Hepatocyte (in vitro differentiated cells): ENCODE results near the gene TAPBP. TPM values are rescaled to one million over a fixed set of nuclear protein-coding genes. Genes with fewer than 3 reads are reported as not detected.
"Not testable (repeated sequence)": the region's sequence is repeated elsewhere in the genome, so short reads cannot be mapped to it uniquely, and the experiment has no call there.

Experiments used
- DNase-seq: peaks from one replicate; pipeline ENCODE4 v3.0.0-alpha.2; 2016; ENCODE audit warnings: low spot score
- H2AFZ ChIP-seq: fragments of 200-600 bp; sonication (generic); 2 replicates; pipeline ENCODE4 v1.6.0; 2016; ENCODE audit warnings: antibody characterized with exemption, mild to moderate bottlenecking
- H3K27ac ChIP-seq: fragments of 200-600 bp; sonication (generic); 2 replicates; pipeline ENCODE4 v1.5.1; 2016; ENCODE audit warnings: mild to moderate bottlenecking
- H3K27me3 ChIP-seq: fragments of 200-600 bp; sonication (generic); 2 replicates; pipeline ENCODE4 v1.6.1; 2016
- H3K36me3 ChIP-seq: fragments of 200-600 bp; sonication (generic); replicated peaks from 2 replicates; pipeline ENCODE4 v1.5.1; 2016; ENCODE audit warnings: low read depth; ENCODE audit not compliant: insufficient read depth
- H3K4me1 ChIP-seq: fragments of 200-600 bp; sonication (generic); 2 replicates; pipeline ENCODE4 v1.5.1; 2016; ENCODE audit warnings: mild to moderate bottlenecking, moderate library complexity; ENCODE audit not compliant: insufficient read depth
- H3K4me2 ChIP-seq: fragments of 200-600 bp; sonication (generic); 2 replicates; pipeline ENCODE4 v1.6.0; 2016
- H3K4me3 ChIP-seq: fragments of 200-600 bp; sonication (generic); 2 replicates; pipeline ENCODE4 v1.5.1; 2016; ENCODE audit warnings: mild to moderate bottlenecking
- H3K79me2 ChIP-seq: fragments of 200-600 bp; sonication (generic); 2 replicates; pipeline ENCODE4 v1.6.0; 2017; ENCODE audit warnings: mild to moderate bottlenecking
- H3K9me2 ChIP-seq: fragments of 200-600 bp; sonication (generic); replicated peaks from 2 replicates; pipeline ENCODE4 v1.6.0; 2017; ENCODE audit warnings: mild to moderate bottlenecking; ENCODE audit not compliant: insufficient read depth
- H3K9me3 ChIP-seq: fragments of 200-600 bp; sonication (generic); 2 replicates; pipeline ENCODE4 v1.5.1; 2016; ENCODE audit warnings: low read depth, mild to moderate bottlenecking
- H4K20me1 ChIP-seq: fragments of 200-600 bp; sonication (generic); 2 replicates; pipeline ENCODE4 v1.6.0; 2016; ENCODE audit warnings: mild to moderate bottlenecking; ENCODE audit not compliant: insufficient read depth, poor library complexity, severe bottlenecking
- EZH2 ChIP-seq: fragments of 200-600 bp; sonication (generic); IDR thresholded peaks from 2 replicates; pipeline ENCODE4 v1.6.1; 2016; ENCODE audit warnings: antibody characterized with exemption, mild to moderate bottlenecking, borderline replicate concordance
- EZH2phosphoT487 ChIP-seq: fragments of 200-600 bp; sonication (generic); IDR thresholded peaks from one replicate; pipeline ENCODE4 v1.6.1; 2018; ENCODE audit warnings: antibody characterized with exemption, mild to moderate bottlenecking, low read depth, moderate library complexity; ENCODE audit not compliant: unreplicated experiment, severe bottlenecking
- WGBS: methylation state at CpG from one replicate; pipeline ENCODE4 v1.1.6; 2016; ENCODE audit warnings: low lambda C conversion rate; ENCODE audit errors: missing lambda C conversion rate; 5-methylcytosine and 5-hydroxymethylcytosine counted together
- polyA plus RNA-seq: library from polyadenylated mRNA; unstranded; fragments of >200 nt; fragmentation: Nextera tagmentation; extraction: Ambion mirVana; gene quantifications from 2 replicates; pipeline ENCODE4 v1.2.1, GENCODE V29; 2016
- total RNA-seq: library from RNA; depleted of rRNA; stranded (reverse); fragments of >200 nt; gene quantifications from 2 replicates; pipeline ENCODE4 v1.2.3, GENCODE V29; 2014
- TF ChIP-seq, protein P1 (sequence below): fragments of 200-600 bp; sonication (generic); IDR thresholded peaks from 2 replicates; pipeline ENCODE4 v1.5.1; 2016; ENCODE audit warnings: antibody characterized with exemption, mild to moderate bottlenecking; ENCODE audit not compliant: poor library complexity

TAPBP gene
- total and polyA plus RNA-seq, 2 experiments from 2014 or later: 59.3 to 108 TPM

DNA sequence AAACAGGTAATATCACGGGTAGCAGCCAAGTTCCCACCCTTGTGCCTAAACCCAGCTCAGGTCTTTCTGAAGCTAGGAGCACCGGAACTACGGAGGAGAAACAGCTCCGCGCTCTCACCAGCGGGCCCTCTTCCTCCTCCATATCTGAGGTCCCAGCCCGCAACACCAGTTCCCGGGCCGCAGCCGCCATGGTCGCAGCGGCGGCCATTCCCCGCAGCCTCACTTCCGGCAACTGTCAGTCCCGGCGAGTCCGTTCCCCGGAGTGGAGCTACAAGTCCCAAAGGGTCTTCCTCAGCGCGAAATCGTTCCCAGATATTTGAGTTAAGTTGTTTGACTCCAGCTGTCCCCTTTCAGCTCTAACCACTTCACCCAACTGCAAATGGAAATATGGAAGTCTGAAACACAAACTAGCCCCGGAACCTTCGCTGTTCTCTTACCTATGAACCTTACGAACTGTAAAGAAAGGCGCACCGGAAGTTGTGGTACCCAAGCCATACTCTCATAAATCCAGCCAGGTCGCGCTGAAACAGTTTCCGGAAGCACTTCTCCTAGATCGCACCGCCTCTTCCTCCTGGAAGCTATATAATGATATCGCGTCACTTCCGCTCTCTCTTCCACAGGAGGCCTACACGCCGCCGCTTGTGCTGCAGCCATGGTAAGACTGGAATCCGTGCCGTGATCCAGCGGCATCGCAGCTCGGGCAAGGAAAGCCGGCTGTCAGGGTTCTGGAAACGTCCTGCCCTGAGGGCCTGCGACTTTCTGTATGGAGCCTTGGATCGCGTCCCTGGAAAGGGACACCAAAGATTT lies 42.2 kb downstream of the TAPBP start, which contains the start of the genes RPS18 and VPS52:
Gene RPS18 (plus strand): TSS at position 608 of the 807 bp plus-strand sequence. CDS start 45 bp downstream, at position 653.
Gene VPS52 (minus strand): TSS at position 409 of the 807 bp plus-strand sequence. CDS start 201 bp downstream, at position 208.
- Histone ChIP-seq H2AFZ (peak within 1 kb of the TSS; percentile 82), H3K27me3 (no peaks in the 10 kb centered on the region), H3K9me2 (no peaks in the 10 kb centered on the region), H3K36me3 (peaks cover 4% of the 10 kb centered on the region), H3K4me1 (peaks cover 43% of the 10 kb centered on the region), H3K27ac (peak within 1 kb of the TSS; percentile 98), H3K4me3 (peak within 1 kb of the TSS; percentile 73), H3K4me2 (peak within 1 kb of the TSS; percentile 96), H3K79me2 (peaks cover 52% of the 10 kb centered on the region), H4K20me1 (peaks cover 28% of the 10 kb centered on the region), H3K9me3 (no peaks in the 10 kb centered on the region)
- DNase-seq: peak; percentile 98
- TF ChIP-seq, protein P1, sequence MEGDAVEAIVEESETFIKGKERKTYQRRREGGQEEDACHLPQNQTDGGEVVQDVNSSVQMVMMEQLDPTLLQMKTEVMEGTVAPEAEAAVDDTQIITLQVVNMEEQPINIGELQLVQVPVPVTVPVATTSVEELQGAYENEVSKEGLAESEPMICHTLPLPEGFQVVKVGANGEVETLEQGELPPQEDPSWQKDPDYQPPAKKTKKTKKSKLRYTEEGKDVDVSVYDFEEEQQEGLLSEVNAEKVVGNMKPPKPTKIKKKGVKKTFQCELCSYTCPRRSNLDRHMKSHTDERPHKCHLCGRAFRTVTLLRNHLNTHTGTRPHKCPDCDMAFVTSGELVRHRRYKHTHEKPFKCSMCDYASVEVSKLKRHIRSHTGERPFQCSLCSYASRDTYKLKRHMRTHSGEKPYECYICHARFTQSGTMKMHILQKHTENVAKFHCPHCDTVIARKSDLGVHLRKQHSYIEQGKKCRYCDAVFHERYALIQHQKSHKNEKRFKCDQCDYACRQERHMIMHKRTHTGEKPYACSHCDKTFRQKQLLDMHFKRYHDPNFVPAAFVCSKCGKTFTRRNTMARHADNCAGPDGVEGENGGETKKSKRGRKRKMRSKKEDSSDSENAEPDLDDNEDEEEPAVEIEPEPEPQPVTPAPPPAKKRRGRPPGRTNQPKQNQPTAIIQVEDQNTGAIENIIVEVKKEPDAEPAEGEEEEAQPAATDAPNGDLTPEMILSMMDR: no peak
- peak; percentile 12 for TF ChIP-seq EZH2
- 1% methylated on average over 48 of the region's 48 CpGs for WGBS

DNA sequence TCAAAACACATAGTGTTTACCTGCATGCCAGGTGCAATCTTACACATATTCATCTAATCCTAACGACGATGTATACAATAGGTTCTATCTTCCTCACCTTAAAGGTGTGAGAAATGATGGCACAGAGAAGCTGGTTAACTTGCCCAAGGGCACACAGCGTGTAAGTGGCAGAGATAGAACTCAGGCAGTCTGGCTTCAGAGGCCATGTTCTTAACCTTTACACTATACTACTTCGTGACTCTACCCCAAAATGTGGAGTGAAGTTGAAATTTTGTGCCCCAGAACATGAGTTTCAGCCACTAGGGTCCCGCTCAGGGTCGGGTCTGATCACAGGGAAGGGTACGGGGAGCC lies 42.8 kb downstream of the TAPBP start:
- Histone ChIP-seq H2AFZ (peak overlapping the region; percentile 82), H3K79me2 (peaks cover 52% of the 10 kb centered on the region), H3K36me3 (peaks cover 4% of the 10 kb centered on the region), H3K27ac (peak overlapping the region; percentile 98), H3K4me1 (peaks cover 38% of the 10 kb centered on the region), H3K27me3 (no peaks in the 10 kb centered on the region), H3K4me2 (peak overlapping the region; percentile 96), H3K9me3 (no peaks in the 10 kb centered on the region), H3K4me3 (peak overlapping the region; percentile 64), H4K20me1 (peaks cover 22% of the 10 kb centered on the region), H3K9me2 (no peaks in the 10 kb centered on the region)
- TF ChIP-seq EZH2phosphoT487: no peak
- TF ChIP-seq, protein P1: no peak
- TF ChIP-seq EZH2: no peak
- DNase-seq: no peak
- 3% methylated on average over 7 of the region's 7 CpGs for WGBS

DNA sequence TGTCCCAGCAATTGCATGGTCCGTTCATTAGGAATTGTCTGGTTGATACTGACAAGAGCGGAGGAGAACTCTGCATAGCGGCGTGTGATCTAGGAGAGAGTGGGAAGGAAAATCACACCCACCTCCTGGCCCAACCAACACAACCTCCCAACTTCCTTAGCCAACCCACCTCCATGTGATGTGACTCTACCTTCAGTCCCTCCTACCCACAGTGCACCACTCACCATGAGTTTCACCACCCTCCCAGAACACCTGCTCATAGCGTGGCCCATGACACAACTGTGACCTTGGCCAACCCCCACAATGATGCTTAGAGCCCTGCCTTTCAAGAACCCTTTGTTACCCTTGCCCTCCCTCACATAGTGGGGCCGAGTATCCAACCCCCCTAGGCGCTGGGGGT lies 49.9 kb downstream of the TAPBP start:
- no peaks in the 10 kb centered on the region for H3K9me3 ChIP-seq
- H3K27ac ChIP-seq: no peak overlapping the region
- no peak overlapping the region for H3K4me2 ChIP-seq
- WGBS: 82% methylated on average over 7 of the region's 7 CpGs
- H2AFZ ChIP-seq: no peak overlapping the region
- no peaks in the 10 kb centered on the region for H3K36me3 ChIP-seq
- H3K9me2 ChIP-seq: no peaks in the 10 kb centered on the region
- no peaks in the 10 kb centered on the region for H3K4me1 ChIP-seq
- H3K79me2 ChIP-seq: no peaks in the 10 kb centered on the region
- H3K27me3 ChIP-seq: no peaks in the 10 kb centered on the region
- TF ChIP-seq EZH2phosphoT487 (no peak), EZH2 (no peak)
- TF ChIP-seq, protein P1: no peak
- DNase-seq: no peak
- H4K20me1 ChIP-seq: no peaks in the 10 kb centered on the region
- no peak overlapping the region for H3K4me3 ChIP-seq

DNA sequence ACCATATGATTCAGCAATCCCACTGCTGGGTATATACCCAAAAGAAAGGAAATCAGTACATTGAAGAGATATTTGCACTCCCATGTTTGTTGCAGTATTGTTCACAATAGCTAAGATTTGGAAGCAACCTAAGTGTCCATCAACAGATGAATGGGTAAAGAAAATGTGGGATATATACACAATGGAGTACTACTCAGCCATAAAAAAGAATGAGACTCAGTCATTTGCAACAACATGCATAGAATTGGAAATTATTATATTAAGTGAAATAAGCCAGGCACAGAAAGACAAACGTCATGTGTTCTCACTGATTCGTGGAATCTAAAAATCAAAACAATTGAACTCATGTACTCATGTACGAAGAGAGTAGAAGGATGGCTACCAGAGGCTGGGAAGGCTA lies 51.4 kb downstream of the TAPBP start:
- H3K9me2 ChIP-seq, H2AFZ ChIP-seq, DNase-seq, H3K9me3 ChIP-seq, H3K27ac ChIP-seq, H3K4me2 ChIP-seq, H3K4me1 ChIP-seq, H3K79me2 ChIP-seq, H4K20me1 ChIP-seq, H3K36me3 ChIP-seq, H3K27me3 ChIP-seq, H3K4me3 ChIP-seq: not testable (repeated sequence)
- WGBS: 95% methylated on average over 3 of the region's 3 CpGs
